HG03159 (cell line): ENCODE results near the gene NCAPD3.
"Not testable (repeated sequence)": the region's sequence is repeated elsewhere in the genome, so short reads cannot be mapped to it uniquely, and the experiment has no call there.

Experiments used
- ATAC-seq: cut with Tn5 transposase; IDR thresholded peaks from one replicate; pipeline ENCODE4 v1.9.1; 2021; ENCODE audit warnings: mild to moderate bottlenecking, moderate library complexity; ENCODE audit not compliant: unreplicated experiment

Gene NCAPD3

GRCh38 chr11:134223836-134224709 is at the start of gene NCAPD3, which contains the start of gene VPS26B:
Gene NCAPD3, minus strand, starts transcription at chr11:134223967. Its CDS starts 41 bp downstream, at chr11:134223926.
Gene VPS26B, plus strand, starts transcription at chr11:134224671. Its CDS starts 452 bp downstream, at chr11:134225123.
- ATAC-seq: peak; percentile 79

- ATAC-seq: no peak
These were observed 49.5 kb upstream of the NCAPD3 start for GRCh38 chr11:134273317-134273712.

- no peak for ATAC-seq
These were observed 48.9 kb upstream of the NCAPD3 start for GRCh38 chr11:134272381-134273316.

GRCh38 chr11:134271978-134272377 is 48.2 kb upstream of the NCAPD3 start:
- ATAC-seq: no peak

GRCh38 chr11:134270250-134270714 is 46.5 kb upstream of the NCAPD3 start:
- no peak for ATAC-seq

GRCh38 chr11:134267966-134268365 is 44.2 kb upstream of the NCAPD3 start:
- no peak for ATAC-seq

- no peak for ATAC-seq
These were observed 43.7 kb upstream of the NCAPD3 start for GRCh38 chr11:134267461-134267860.

GRCh38 chr11:134266841-134267251 is 43.1 kb upstream of the NCAPD3 start:
- ATAC-seq: no peak

- ATAC-seq: no peak
These were observed 42.7 kb upstream of the NCAPD3 start for GRCh38 chr11:134266440-134266839.

GRCh38 chr11:134264966-134265764 is 41.4 kb upstream of the NCAPD3 start:
- no peak for ATAC-seq

GRCh38 chr11:134261626-134262488 is 38.1 kb upstream of the NCAPD3 start:
- no peak for ATAC-seq

- no peak for ATAC-seq
These were observed 37.2 kb upstream of the NCAPD3 start for GRCh38 chr11:134260983-134261382.

- no peak for ATAC-seq
These were observed 36.7 kb upstream of the NCAPD3 start for GRCh38 chr11:134260503-134260902.

GRCh38 chr11:134258577-134258976 is 34.8 kb upstream of the NCAPD3 start:
- no peak for ATAC-seq

- no peak for ATAC-seq
These were observed 33.3 kb upstream of the NCAPD3 start for GRCh38 chr11:134257101-134257500.

- ATAC-seq: not testable (repeated sequence)
These were observed 31.4 kb upstream of the NCAPD3 start for GRCh38 chr11:134255184-134255561.

GRCh38 chr11:134254433-134255183 is 30.8 kb upstream of the NCAPD3 start:
- ATAC-seq: no peak

- ATAC-seq: peak; percentile 99
These were observed 29.6 kb upstream of the NCAPD3 start, which contains the start of the genes ACAD8 and THYN1 for GRCh38 chr11:134253188-134253993. Gene ACAD8, plus strand, starts transcription at chr11:134253568. Its CDS starts 33 bp downstream, at chr11:134253601. Gene THYN1, minus strand, starts transcription at chr11:134253352. Its CDS starts 470 bp downstream, at chr11:134252882.
